ENCODE data around the gene CACNA2D3.

CACNA2D3 gene

GRCh38 chr3:54426381-54426780, 304.0 kb downstream of the CACNA2D3 start:
- Histone ChIP-seq H3K9ac (ENCODE audit: low read depth, low read length) (no peak overlapping the region), H3K4me1 (ENCODE audit: control insufficient read depth, insufficient read depth, low read length) (peaks cover 2% of the 10 kb centered on the region), H3K36me3 (ENCODE audit: control insufficient read depth, insufficient read depth, low read length) (no peaks in the 10 kb centered on the region), H3K9me3 (ENCODE audit: control insufficient read depth, insufficient read depth, low read length) (no peaks in the 10 kb centered on the region), H3K27me3 (ENCODE audit: control insufficient read depth, insufficient read depth, low read length) (no peaks in the 10 kb centered on the region), H3K4me3 (ENCODE audit: low read depth, low read length) (no peak overlapping the region)

GRCh38 chr3:54427501-54427900, 305.1 kb downstream of the CACNA2D3 start:
- Histone ChIP-seq H3K9me3 (ENCODE audit: control insufficient read depth, insufficient read depth, low read length) (no peaks in the 10 kb centered on the region), H3K4me1 (ENCODE audit: control insufficient read depth, insufficient read depth, low read length) (peaks cover 2% of the 10 kb centered on the region), H3K36me3 (ENCODE audit: control insufficient read depth, insufficient read depth, low read length) (no peaks in the 10 kb centered on the region), H3K27me3 (ENCODE audit: control insufficient read depth, insufficient read depth, low read length) (no peaks in the 10 kb centered on the region), H3K4me3 (ENCODE audit: low read depth, low read length) (no peak overlapping the region), H3K9ac (ENCODE audit: low read depth, low read length) (no peak overlapping the region)

GRCh38 chr3:54427941-54428871, 305.9 kb downstream of the CACNA2D3 start:
- no peaks in the 10 kb centered on the region for H3K36me3 ChIP-seq (ENCODE audit: control insufficient read depth, insufficient read depth, low read length)
- H3K4me1 ChIP-seq (ENCODE audit: control insufficient read depth, insufficient read depth, low read length), result peaks cover 2% of the 10 kb centered on the region
- H3K27me3 ChIP-seq (ENCODE audit: control insufficient read depth, insufficient read depth, low read length), result no peaks in the 10 kb centered on the region
- H3K9me3 ChIP-seq (ENCODE audit: control insufficient read depth, insufficient read depth, low read length), result no peaks in the 10 kb centered on the region
- no peak overlapping the region for H3K4me3 ChIP-seq (ENCODE audit: low read depth, low read length)
- no peak overlapping the region for H3K9ac ChIP-seq (ENCODE audit: low read depth, low read length)

GRCh38 chr3:54432975-54433374, 310.6 kb downstream of the CACNA2D3 start:
- Histone ChIP-seq H3K4me3 (ENCODE audit: low read depth, low read length) (no peak overlapping the region), H3K4me1 (ENCODE audit: control insufficient read depth, insufficient read depth, low read length) (peaks cover 4% of the 10 kb centered on the region), H3K27me3 (ENCODE audit: control insufficient read depth, insufficient read depth, low read length) (no peaks in the 10 kb centered on the region), H3K9ac (ENCODE audit: low read depth, low read length) (no peak overlapping the region), H3K36me3 (ENCODE audit: control insufficient read depth, insufficient read depth, low read length) (no peaks in the 10 kb centered on the region), H3K9me3 (ENCODE audit: control insufficient read depth, insufficient read depth, low read length) (no peaks in the 10 kb centered on the region)

- H3K4me3 ChIP-seq (ENCODE audit: low read depth, low read length), result no peak overlapping the region
- H3K36me3 ChIP-seq (ENCODE audit: control insufficient read depth, insufficient read depth, low read length), result no peaks in the 10 kb centered on the region
- H3K27me3 ChIP-seq (ENCODE audit: control insufficient read depth, insufficient read depth, low read length), result no peaks in the 10 kb centered on the region
- no peak overlapping the region for H3K9ac ChIP-seq (ENCODE audit: low read depth, low read length)
- peaks cover 4% of the 10 kb centered on the region for H3K4me1 ChIP-seq (ENCODE audit: control insufficient read depth, insufficient read depth, low read length)
- no peaks in the 10 kb centered on the region for H3K9me3 ChIP-seq (ENCODE audit: control insufficient read depth, insufficient read depth, low read length)
These were observed 311.5 kb downstream of the CACNA2D3 start for GRCh38 chr3:54433846-54434245.

GRCh38 chr3:54434756-54435155, 312.4 kb downstream of the CACNA2D3 start:
- Histone ChIP-seq H3K4me1 (ENCODE audit: control insufficient read depth, insufficient read depth, low read length) (peaks cover 4% of the 10 kb centered on the region), H3K4me3 (ENCODE audit: low read depth, low read length) (no peak overlapping the region), H3K9ac (ENCODE audit: low read depth, low read length) (no peak overlapping the region), H3K36me3 (ENCODE audit: control insufficient read depth, insufficient read depth, low read length) (no peaks in the 10 kb centered on the region), H3K9me3 (ENCODE audit: control insufficient read depth, insufficient read depth, low read length) (no peaks in the 10 kb centered on the region), H3K27me3 (ENCODE audit: control insufficient read depth, insufficient read depth, low read length) (no peaks in the 10 kb centered on the region)

- Histone ChIP-seq H3K4me1 (ENCODE audit: control insufficient read depth, insufficient read depth, low read length) (peaks cover 4% of the 10 kb centered on the region), H3K27me3 (ENCODE audit: control insufficient read depth, insufficient read depth, low read length) (no peaks in the 10 kb centered on the region), H3K36me3 (ENCODE audit: control insufficient read depth, insufficient read depth, low read length) (no peaks in the 10 kb centered on the region), H3K9ac (ENCODE audit: low read depth, low read length) (no peak overlapping the region), H3K4me3 (ENCODE audit: low read depth, low read length) (no peak overlapping the region), H3K9me3 (ENCODE audit: control insufficient read depth, insufficient read depth, low read length) (no peaks in the 10 kb centered on the region)
These were observed 314.9 kb downstream of the CACNA2D3 start for GRCh38 chr3:54437271-54437670.

GRCh38 chr3:54443561-54444161, 321.3 kb downstream of the CACNA2D3 start:
- Histone ChIP-seq H3K4me1 (ENCODE audit: control insufficient read depth, insufficient read depth, low read length) (no peaks in the 10 kb centered on the region), H3K36me3 (ENCODE audit: control insufficient read depth, insufficient read depth, low read length) (no peaks in the 10 kb centered on the region), H3K9me3 (ENCODE audit: control insufficient read depth, insufficient read depth, low read length) (no peaks in the 10 kb centered on the region), H3K27me3 (ENCODE audit: control insufficient read depth, insufficient read depth, low read length) (no peaks in the 10 kb centered on the region), H3K9ac (ENCODE audit: low read depth, low read length) (no peak overlapping the region), H3K4me3 (ENCODE audit: low read depth, low read length) (no peak overlapping the region)

GRCh38 chr3:54445630-54446029, 323.3 kb downstream of the CACNA2D3 start:
- H3K9me3 ChIP-seq (ENCODE audit: control insufficient read depth, insufficient read depth, low read length), result no peaks in the 10 kb centered on the region
- no peak overlapping the region for H3K9ac ChIP-seq (ENCODE audit: low read depth, low read length)
- no peak overlapping the region for H3K4me3 ChIP-seq (ENCODE audit: low read depth, low read length)

GRCh38 chr3:54447427-54447826, 325.1 kb downstream of the CACNA2D3 start:
- Histone ChIP-seq H3K4me3 (ENCODE audit: low read depth, low read length) (no peak overlapping the region), H3K36me3 (ENCODE audit: control insufficient read depth, insufficient read depth, low read length) (no peaks in the 10 kb centered on the region), H3K9me3 (ENCODE audit: control insufficient read depth, insufficient read depth, low read length) (no peaks in the 10 kb centered on the region), H3K9ac (ENCODE audit: low read depth, low read length) (no peak overlapping the region), H3K27me3 (ENCODE audit: control insufficient read depth, insufficient read depth, low read length) (no peaks in the 10 kb centered on the region), H3K4me1 (ENCODE audit: control insufficient read depth, insufficient read depth, low read length) (no peaks in the 10 kb centered on the region)

More at GRCh38 chr3:54445630-54446029, 323.3 kb downstream of the CACNA2D3 start:
- H3K27me3 ChIP-seq (ENCODE audit: control insufficient read depth, insufficient read depth, low read length), result no peaks in the 10 kb centered on the region
- H3K4me1 ChIP-seq (ENCODE audit: control insufficient read depth, insufficient read depth, low read length), result no peaks in the 10 kb centered on the region
- H3K36me3 ChIP-seq (ENCODE audit: control insufficient read depth, insufficient read depth, low read length), result no peaks in the 10 kb centered on the region

- no peak overlapping the region for H3K4me3 ChIP-seq (ENCODE audit: low read depth, low read length)
- H3K27me3 ChIP-seq (ENCODE audit: control insufficient read depth, insufficient read depth, low read length), result no peaks in the 10 kb centered on the region
These were observed 332.5 kb downstream of the CACNA2D3 start for GRCh38 chr3:54454806-54455205.

GRCh38 chr3:54458357-54458756, 336.0 kb downstream of the CACNA2D3 start:
- Histone ChIP-seq H3K36me3 (ENCODE audit: control insufficient read depth, insufficient read depth, low read length) (no peaks in the 10 kb centered on the region), H3K4me1 (ENCODE audit: control insufficient read depth, insufficient read depth, low read length) (no peaks in the 10 kb centered on the region), H3K27me3 (ENCODE audit: control insufficient read depth, insufficient read depth, low read length) (no peaks in the 10 kb centered on the region), H3K9me3 (ENCODE audit: control insufficient read depth, insufficient read depth, low read length) (no peaks in the 10 kb centered on the region), H3K9ac (ENCODE audit: low read depth, low read length) (no peak overlapping the region), H3K4me3 (ENCODE audit: low read depth, low read length) (no peak overlapping the region)

More at GRCh38 chr3:54454806-54455205, 332.5 kb downstream of the CACNA2D3 start:
- Histone ChIP-seq H3K9ac (ENCODE audit: low read depth, low read length) (no peak overlapping the region), H3K9me3 (ENCODE audit: control insufficient read depth, insufficient read depth, low read length) (no peaks in the 10 kb centered on the region), H3K4me1 (ENCODE audit: control insufficient read depth, insufficient read depth, low read length) (no peaks in the 10 kb centered on the region), H3K36me3 (ENCODE audit: control insufficient read depth, insufficient read depth, low read length) (no peaks in the 10 kb centered on the region)

Data from iPS-15b (cell line).